K562 (cell line): ENCODE measurements around the gene DHRS13. TPM values are rescaled to one million over a fixed set of nuclear protein-coding genes. Genes with fewer than 3 reads are reported as not detected.
A peak's percentile ranks its signal among the peaks of the same experiment; 100 is the strongest.

Experiments used
- ATAC-seq: fragments of 200-7000 bp; cut with Tn5 transposase; 3 replicates; pipeline ENCODE4 v1.9.1; 2020; ENCODE audit warnings: moderate library complexity
- BruUV-seq: library from RNA; stranded (reverse); fragments of 400-500 nt; replicated peaks from 2 replicates; lab custom pipeline; 2021; lab: Mats Ljungman, UMichigan
- CTCF ChIA-PET: fragments of 300-600 bp; formaldehyde crosslinking; extraction: SDS; loops from one replicate; lab custom pipeline; 2021; ENCODE audit warnings: low intra/inter-chr PET ratio; lab: Yijun Ruan, JAX
- POLR2A ChIA-PET: fragments of 300-600, 350-650 bp; sonication (Branson Sonifier 250); formaldehyde crosslinking; extraction: SDS; loops from one replicate; lab custom pipeline; 2021; ENCODE audit warnings: antibody characterized with exemption, inconsistent platforms; lab: Yijun Ruan, JAX
- DNase-seq, 4 experiments: peaks; one replicate each; pipeline versions ENCODE4 v3.0.0 to v3.0.0-alpha.2; 2011 to 2018; ENCODE audit warnings: low spot score in 3 of 4, mixed read lengths in 3 of 4; ENCODE audit errors: extremely low read depth in 1 of 4
- FAIRE-seq: peaks from 2 replicates; lab custom pipeline; 2011; peaks lifted over from hg19 to GRCh38; lab: Jason Lieb, UNC
- H2AFZ ChIP-seq: 2 replicates; pipeline ENCODE4 v1.6.0; 2011; ENCODE audit warnings: low read depth, low read length, control low read depth, inconsistent platforms
- H3K27ac ChIP-seq: fragments of 200-600 bp; 3 replicates; pipeline ENCODE4 v1.8.0; 2011; ENCODE audit warnings: low read depth, mild to moderate bottlenecking, control low read depth, inconsistent platforms, low read length, moderate library complexity, mixed read lengths; ENCODE audit errors: extremely low read depth
- H3K27me3 ChIP-seq, 2 experiments: fragments of 300-600 bp in 1 of 2; 2 replicates in 1 of 2; 3 replicates in 1 of 2; pipeline versions ENCODE4 v1.6.0 to v1.8.0; 2011; ENCODE audit warnings: inconsistent platforms in 2 of 2, low read length in 2 of 2, mild to moderate bottlenecking in 1 of 2, mixed read lengths in 1 of 2, moderate library complexity in 1 of 2; ENCODE audit not compliant: control insufficient read depth in 2 of 2, insufficient read depth in 2 of 2
- H3K36me3 ChIP-seq: fragments of 300-600 bp; 3 replicates; pipeline ENCODE4 v1.8.0; 2011; ENCODE audit warnings: mild to moderate bottlenecking, low read length, inconsistent platforms; ENCODE audit not compliant: control insufficient read depth, insufficient read depth
- H3K4me1 ChIP-seq, 2 experiments: fragments of 200-600 bp in 1 of 2; replicated peaks in 1 of 2; 2 replicates in 1 of 2; 3 replicates in 1 of 2; pipeline versions ENCODE4 v1.5.1 to v1.8.0; 2011; ENCODE audit warnings: inconsistent platforms in 2 of 2, low read length in 2 of 2, mild to moderate bottlenecking in 1 of 2, mixed read lengths in 1 of 2, moderate library complexity in 1 of 2; ENCODE audit not compliant: control insufficient read depth in 2 of 2, insufficient read depth in 2 of 2
- H3K4me2 ChIP-seq: 2 replicates; pipeline ENCODE4 v1.6.1; 2011; ENCODE audit warnings: low read length, control low read depth, inconsistent platforms, mixed read lengths; ENCODE audit not compliant: insufficient read depth
- H3K4me3 ChIP-seq: fragments of 200-600 bp; sonication (generic), shearing (Covaris generic); 2 replicates; pipeline ENCODE4 v1.5.1; 2016; ENCODE audit warnings: control low read depth, inconsistent platforms
- H3K79me2 ChIP-seq: fragments of 200-600 bp; 3 replicates; pipeline ENCODE4 v1.8.0; 2011; ENCODE audit warnings: low read length, inconsistent platforms; ENCODE audit not compliant: control insufficient read depth, insufficient read depth
- H3K9ac ChIP-seq, 2 experiments: 2 replicates each; pipeline versions ENCODE4 v1.6.0 to v1.6.1; 2011; ENCODE audit warnings: low read depth in 2 of 2, low read length in 2 of 2, control low read depth in 1 of 2, inconsistent platforms in 1 of 2, mild to moderate bottlenecking in 1 of 2, mixed read lengths in 1 of 2; ENCODE audit not compliant: insufficient read depth in 1 of 2
- H3K9me1 ChIP-seq: one replicate; pipeline ENCODE4 v1.6.0; 2011; ENCODE audit warnings: inconsistent platforms, mild to moderate bottlenecking, low read length, moderate library complexity; ENCODE audit not compliant: control insufficient read depth, insufficient read depth
- H3K9me3 ChIP-seq: replicated peaks from 2 replicates; pipeline ENCODE4 v1.5.1; 2011; ENCODE audit warnings: low read depth, low read length, inconsistent platforms; ENCODE audit not compliant: control insufficient read depth, insufficient read depth
- H4K20me1 ChIP-seq: replicated peaks from 2 replicates; pipeline ENCODE4 v1.6.1; 2011; ENCODE audit warnings: low read length, inconsistent platforms, mixed read lengths; ENCODE audit not compliant: control insufficient read depth, insufficient read depth
- CBFA2T2 ChIP-seq: fragments of 450-650 bp; conservative IDR thresholded peaks from 2 replicates; pipeline ENCODE4 v1.6.1; 2017; ENCODE audit warnings: mild to moderate bottlenecking
- HNRNPK ChIP-seq: fragments of 200-400 bp; formaldehyde crosslinking; IDR thresholded peaks from one replicate; pipeline ENCODE4 v1.6.1; 2018; ENCODE audit warnings: mild to moderate bottlenecking, low read depth, low read length; ENCODE audit not compliant: poor library complexity, severe bottlenecking
- MAFK ChIP-seq: IDR thresholded peaks from 2 replicates; pipeline ENCODE4 v1.6.1; 2011; ENCODE audit warnings: low read length, improper control_type of control experiment
- TBP ChIP-seq: optimal IDR thresholded peaks from 2 replicates; pipeline ENCODE3; 2011; ENCODE audit warnings: low read depth, low read length, improper control_type of control experiment
- XRCC3 ChIP-seq: fragments of 450-650 bp; IDR thresholded peaks from 2 replicates; pipeline ENCODE4 v1.6.1; 2017; ENCODE audit warnings: mild to moderate bottlenecking, moderate library complexity
- ZNF12 ChIP-seq: sonication (generic); formaldehyde crosslinking; IDR thresholded peaks from 2 replicates; pipeline ENCODE4 v1.4.0; 2020; ENCODE audit warnings: mild to moderate bottlenecking, missing genetic modification reagents
- ZNF668 ChIP-seq: fragments of 250-450 bp; sonication (Bioruptor Pico); IDR thresholded peaks from 2 replicates; pipeline ENCODE4 v1.8.0; 2022; ENCODE audit warnings: mild to moderate bottlenecking, inconsistent platforms
- WGBS: fragments of 100-300 bp; shearing (Covaris generic); methylation state at CpG from one replicate; pipeline ENCODE4 v1.1.6; 2016; ENCODE audit warnings: low coverage, mixed read lengths; ENCODE audit not compliant: insufficient coverage; ENCODE audit errors: missing lambda C conversion rate; 5-methylcytosine and 5-hydroxymethylcytosine counted together
- in situ Hi-C: fragments of 300-500 bp; cut with MboI; formaldehyde crosslinking; loops from 4 replicates; pipeline ENCODE4 v1.15.0; 2018; ENCODE audit warnings: inconsistent platforms, mixed read lengths
- intact Hi-C: fragments of 100-400 bp; cut with micrococcal nuclease; formaldehyde crosslinking; loops from 2 replicates; pipeline ENCODE4 v1.14.2; 2022
- polyA plus RNA-seq, 8 experiments: library from polyadenylated mRNA; depleted of rRNA in 4 of 8; stranded (reverse) in 5 of 8; unstranded in 3 of 8; fragments of >200 nt; fragmentation: Nextera tagmentation in 2 of 8; fragmentation: Illumina TruSeq in 1 of 8; extraction: Ambion mirVana in 2 of 8; extraction: Trizol in 1 of 8; gene quantifications; 2 replicates each; pipeline versions ENCODE4 v1.2.1 to v1.2.3, GENCODE V29; 2011 to 2014; ENCODE audit warnings: inconsistent platforms in 1 of 8, missing spikeins in 1 of 8
- total RNA-seq, 7 experiments: library from RNA; depleted of rRNA in 6 of 7; stranded (reverse); fragments of >200 nt in 6 of 7; fragmentation: Illumina TruSeq in 2 of 7; extraction: Trizol in 2 of 7; gene quantifications; 2 replicates each; pipeline versions ENCODE4 v1.2.1 to v1.2.3, GENCODE V29; 2011 to 2021; ENCODE audit warnings: low replicate concordance in 1 of 7
- TF ChIP-seq, protein P1 (sequence below): fragments of 150-350 bp; conservative IDR thresholded peaks from 2 replicates; pipeline ENCODE4 v1.6.1; 2014; ENCODE audit warnings: low read length
- TF ChIP-seq, protein P2 (sequence below): fragments of 450-650 bp; formaldehyde crosslinking; IDR thresholded peaks from 2 replicates; pipeline ENCODE4 v1.4.0; 2020; ENCODE audit warnings: mild to moderate bottlenecking, moderate library complexity
- TF ChIP-seq, protein P3 (sequence below), 2 experiments: fragments of 450-650 bp; IDR thresholded peaks; 2 replicates each; pipeline ENCODE4 v1.6.1; 2016; ENCODE audit warnings: mild to moderate bottlenecking in 2 of 2, borderline replicate concordance in 1 of 2, low read depth in 1 of 2, moderate library complexity in 1 of 2

Gene DHRS13
- total and polyA plus RNA-seq, 9 of the 15 experiments (the other 6 are each of a cell fraction or from before 2014, with no cell fraction given): 0.32 to 52.3 (median 34.3) TPM; not detected in 1

DNA sequence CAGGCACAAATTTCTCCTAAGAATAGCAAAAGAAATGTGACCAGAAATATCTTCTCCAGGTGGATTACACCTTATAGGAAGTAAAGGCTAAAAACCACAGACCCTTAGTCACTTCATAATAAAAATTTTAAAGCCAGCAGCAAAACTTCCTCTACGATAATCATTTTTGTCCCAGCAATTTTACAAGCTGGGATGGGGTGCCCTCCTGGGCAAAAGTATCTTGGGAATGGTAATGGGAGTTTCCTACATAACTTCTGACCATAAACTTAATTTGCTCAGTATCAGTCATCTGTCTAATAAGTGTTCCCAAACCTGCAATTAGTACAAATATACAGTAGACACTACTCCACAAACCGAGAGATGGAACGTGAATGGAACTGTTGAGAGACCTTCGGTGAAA lies 45.5 kb upstream of the DHRS13 start:
- no peak for FAIRE-seq
- 37% methylated on average over 4 of the region's 4 CpGs for WGBS
- in situ Hi-C loops: no loop called here
- TF ChIP-seq HNRNPK: no peak
- no peak for TF ChIP-seq CBFA2T2
- TF ChIP-seq, protein P1, sequence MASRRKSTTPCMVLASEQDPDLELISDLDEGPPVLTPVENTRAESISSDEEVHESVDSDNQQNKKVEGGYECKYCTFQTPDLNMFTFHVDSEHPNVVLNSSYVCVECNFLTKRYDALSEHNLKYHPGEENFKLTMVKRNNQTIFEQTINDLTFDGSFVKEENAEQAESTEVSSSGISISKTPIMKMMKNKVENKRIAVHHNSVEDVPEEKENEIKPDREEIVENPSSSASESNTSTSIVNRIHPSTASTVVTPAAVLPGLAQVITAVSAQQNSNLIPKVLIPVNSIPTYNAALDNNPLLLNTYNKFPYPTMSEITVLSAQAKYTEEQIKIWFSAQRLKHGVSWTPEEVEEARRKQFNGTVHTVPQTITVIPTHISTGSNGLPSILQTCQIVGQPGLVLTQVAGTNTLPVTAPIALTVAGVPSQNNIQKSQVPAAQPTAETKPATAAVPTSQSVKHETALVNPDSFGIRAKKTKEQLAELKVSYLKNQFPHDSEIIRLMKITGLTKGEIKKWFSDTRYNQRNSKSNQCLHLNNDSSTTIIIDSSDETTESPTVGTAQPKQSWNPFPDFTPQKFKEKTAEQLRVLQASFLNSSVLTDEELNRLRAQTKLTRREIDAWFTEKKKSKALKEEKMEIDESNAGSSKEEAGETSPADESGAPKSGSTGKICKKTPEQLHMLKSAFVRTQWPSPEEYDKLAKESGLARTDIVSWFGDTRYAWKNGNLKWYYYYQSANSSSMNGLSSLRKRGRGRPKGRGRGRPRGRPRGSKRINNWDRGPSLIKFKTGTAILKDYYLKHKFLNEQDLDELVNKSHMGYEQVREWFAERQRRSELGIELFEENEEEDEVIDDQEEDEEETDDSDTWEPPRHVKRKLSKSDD: no peak
- no peak for TF ChIP-seq TBP
- TF ChIP-seq ZNF668 (CRISPR knock-in tag): no peak
- TF ChIP-seq MAFK: no peak
- TF ChIP-seq, protein P2, sequence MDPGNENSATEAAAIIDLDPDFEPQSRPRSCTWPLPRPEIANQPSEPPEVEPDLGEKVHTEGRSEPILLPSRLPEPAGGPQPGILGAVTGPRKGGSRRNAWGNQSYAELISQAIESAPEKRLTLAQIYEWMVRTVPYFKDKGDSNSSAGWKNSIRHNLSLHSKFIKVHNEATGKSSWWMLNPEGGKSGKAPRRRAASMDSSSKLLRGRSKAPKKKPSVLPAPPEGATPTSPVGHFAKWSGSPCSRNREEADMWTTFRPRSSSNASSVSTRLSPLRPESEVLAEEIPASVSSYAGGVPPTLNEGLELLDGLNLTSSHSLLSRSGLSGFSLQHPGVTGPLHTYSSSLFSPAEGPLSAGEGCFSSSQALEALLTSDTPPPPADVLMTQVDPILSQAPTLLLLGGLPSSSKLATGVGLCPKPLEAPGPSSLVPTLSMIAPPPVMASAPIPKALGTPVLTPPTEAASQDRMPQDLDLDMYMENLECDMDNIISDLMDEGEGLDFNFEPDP: no peak
- TF ChIP-seq, protein P3, sequence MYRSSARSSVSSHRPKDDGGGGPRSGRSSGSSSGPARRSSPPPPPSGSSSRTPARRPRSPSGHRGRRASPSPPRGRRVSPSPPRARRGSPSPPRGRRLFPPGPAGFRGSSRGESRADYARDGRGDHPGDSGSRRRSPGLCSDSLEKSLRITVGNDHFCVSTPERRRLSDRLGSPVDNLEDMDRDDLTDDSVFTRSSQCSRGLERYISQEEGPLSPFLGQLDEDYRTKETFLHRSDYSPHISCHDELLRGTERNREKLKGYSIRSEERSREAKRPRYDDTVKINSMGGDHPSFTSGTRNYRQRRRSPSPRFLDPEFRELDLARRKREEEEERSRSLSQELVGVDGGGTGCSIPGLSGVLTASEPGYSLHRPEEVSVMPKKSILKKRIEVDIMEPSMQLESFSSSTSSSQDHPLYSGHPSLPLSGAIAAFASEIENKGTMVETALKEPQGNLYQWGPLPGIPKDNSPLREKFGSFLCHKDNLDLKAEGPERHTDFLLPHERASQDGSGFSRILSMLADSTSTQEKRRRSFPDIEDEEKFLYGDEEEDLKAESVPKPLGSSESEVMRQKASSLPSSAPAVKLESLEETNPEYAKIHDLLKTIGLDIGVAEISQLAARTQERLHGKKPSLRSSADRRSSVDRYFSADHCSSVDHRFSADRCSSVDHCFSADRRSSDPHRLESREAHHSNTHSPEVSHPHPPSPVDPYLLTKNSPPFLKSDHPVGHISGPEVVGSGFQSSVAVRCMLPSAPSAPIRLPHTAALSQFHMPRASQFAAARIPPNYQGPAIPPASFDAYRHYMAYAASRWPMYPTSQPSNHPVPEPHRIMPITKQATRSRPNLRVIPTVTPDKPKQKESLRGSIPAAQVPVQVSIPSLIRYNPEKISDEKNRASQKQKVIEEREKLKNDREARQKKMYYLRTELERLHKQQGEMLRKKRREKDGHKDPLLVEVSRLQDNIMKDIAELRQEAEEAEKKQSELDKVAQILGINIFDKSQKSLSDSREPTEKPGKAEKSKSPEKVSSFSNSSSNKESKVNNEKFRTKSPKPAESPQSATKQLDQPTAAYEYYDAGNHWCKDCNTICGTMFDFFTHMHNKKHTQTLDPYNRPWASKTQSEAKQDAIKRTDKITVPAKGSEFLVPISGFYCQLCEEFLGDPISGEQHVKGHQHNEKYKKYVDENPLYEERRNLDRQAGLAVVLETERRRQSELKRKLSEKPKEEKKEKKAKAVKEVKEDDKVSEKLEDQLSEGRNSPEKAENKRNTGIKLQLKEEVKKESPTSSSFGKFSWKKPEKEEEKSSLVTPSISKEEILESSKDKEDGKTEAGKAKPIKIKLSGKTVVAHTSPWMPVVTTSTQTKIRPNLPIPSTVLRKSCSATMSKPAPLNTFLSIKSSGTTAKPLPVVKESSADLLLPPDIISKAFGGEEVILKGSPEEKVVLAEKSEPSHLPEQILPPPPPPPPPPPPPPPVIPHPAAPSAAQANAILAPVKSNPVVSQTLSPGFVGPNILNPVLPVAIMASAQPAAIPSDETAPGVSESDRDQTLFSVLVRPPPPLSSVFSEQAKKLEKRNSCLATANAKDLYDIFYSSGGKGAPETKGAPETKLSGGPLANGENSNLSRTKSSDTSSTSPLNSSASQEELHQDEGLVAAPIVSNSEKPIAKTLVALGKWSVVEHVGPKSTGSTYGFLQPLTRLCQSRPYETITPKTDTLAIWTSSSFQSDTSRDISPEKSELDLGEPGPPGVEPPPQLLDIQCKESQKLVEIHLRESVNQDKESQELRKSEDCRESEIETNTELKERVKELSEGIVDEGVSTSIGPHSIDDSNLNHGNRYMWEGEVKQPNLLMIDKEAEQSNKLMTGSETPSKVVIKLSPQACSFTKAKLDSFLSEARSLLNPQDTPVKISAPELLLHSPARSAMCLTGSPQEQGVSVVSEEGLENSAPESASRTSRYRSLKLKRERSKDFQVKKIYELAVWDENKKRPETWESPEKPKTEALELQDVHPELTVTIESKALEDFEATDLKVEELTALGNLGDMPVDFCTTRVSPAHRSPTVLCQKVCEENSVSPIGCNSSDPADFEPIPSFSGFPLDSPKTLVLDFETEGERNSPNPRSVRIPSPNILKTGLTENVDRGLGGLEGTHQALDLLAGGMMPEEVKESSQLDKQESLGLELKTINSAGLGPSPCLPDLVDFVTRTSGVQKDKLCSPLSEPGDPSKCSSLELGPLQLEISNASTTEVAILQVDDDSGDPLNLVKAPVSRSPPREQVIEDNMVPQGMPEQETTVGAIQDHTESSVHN (IDR thresholded peaks at IDR 0.05; ENCODE audit: borderline replicate concordance in 1 of 2, low read depth in 1 of 2): no peak
- TF ChIP-seq ZNF12 (CRISPR knock-in tag): no peak
- TF ChIP-seq XRCC3: no peak

More for the DNA sequence above, 45.5 kb upstream of the DHRS13 start:
- Histone ChIP-seq H3K4me2 (peak overlapping the region; percentile 92), H3K4me1 (peaks cover 18 to 20% of the 10 kb centered on the region in 2 experiments), H4K20me1 (peaks cover 6% of the 10 kb centered on the region; the same call in 1 of the 2 replicates), H3K27me3 (no peaks in the 10 kb centered on the region), H3K9me1 (no peaks in the 10 kb centered on the region), H2AFZ (no peak overlapping the region), H3K9ac (peak overlapping the region in 1 of 2 experiments; percentile 80; a peak in 3 of 4 replicates), H3K36me3 (peaks cover 48% of the 10 kb centered on the region), H3K27ac (no peak overlapping the region), H3K4me3 (peak overlapping the region; percentile 61; the same call in 1 of the 2 replicates), H3K9me3 (no peaks in the 10 kb centered on the region), H3K79me2 (peaks cover 79% of the 10 kb centered on the region)
- intact Hi-C loops: no loop called here
- DNase-seq: no peak
- CTCF ChIA-PET: interaction anchor here (0.6 kb wide), 1 partner anchor 48 kb away, joined by 4 read pairs; no protein-coding TSS in a partner anchor
- BruUV-seq: no TSS peak
- no peak for ATAC-seq
- POLR2A ChIA-PET: interaction anchor here (1.3 to 2.5 kb wide), 2 partner anchors 10 to 18 kb away, joined by 3 to 24 read pairs; no protein-coding TSS in a partner anchor
